ENCODE measurements around the gene SUCLG1. TPM values are rescaled to one million over a fixed set of nuclear protein-coding genes. Genes with fewer than 3 reads are reported as not detected.

The SUCLG1 gene
- total and polyA plus RNA-seq, 2 of the 8 experiments (the other 6 are each of a cell fraction or from before 2014, with no cell fraction given): 19.9 to 40.0 TPM

GRCh38 chr2:84383271-84383670, 75.8 kb downstream of the SUCLG1 start (continued):
- TF ChIP-seq CHD7 (IDR thresholded peaks at IDR 0.05; ENCODE audit: insufficient replicate concordance, low read length): no peak
- no peak for TF ChIP-seq RFX5 (IDR thresholded peaks at IDR 0.05; ENCODE audit: borderline replicate concordance, low read depth, low read length)
- TF ChIP-seq SP1 (IDR thresholded peaks at IDR 0.05; ENCODE audit: low read depth, low read length): no peak

All from H1 (cell line).